B cell (primary cell): Measurements from ENCODE around the gene CARD10.

Experiments
- CTCF ChIP-seq: fragments of 200-600 bp; IDR thresholded peaks from one replicate; pipeline ENCODE4 v1.8.0; 2022; ENCODE audit warnings: antibody characterized with exemption, mild to moderate bottlenecking
- EZH2 ChIP-seq: IDR thresholded peaks from 2 replicates; pipeline ENCODE4 v1.6.1; 2012; ENCODE audit warnings: borderline replicate concordance, low read depth, mild to moderate bottlenecking, moderate library complexity, low read length; ENCODE audit not compliant: insufficient read depth, poor library complexity, severe bottlenecking

DNA sequence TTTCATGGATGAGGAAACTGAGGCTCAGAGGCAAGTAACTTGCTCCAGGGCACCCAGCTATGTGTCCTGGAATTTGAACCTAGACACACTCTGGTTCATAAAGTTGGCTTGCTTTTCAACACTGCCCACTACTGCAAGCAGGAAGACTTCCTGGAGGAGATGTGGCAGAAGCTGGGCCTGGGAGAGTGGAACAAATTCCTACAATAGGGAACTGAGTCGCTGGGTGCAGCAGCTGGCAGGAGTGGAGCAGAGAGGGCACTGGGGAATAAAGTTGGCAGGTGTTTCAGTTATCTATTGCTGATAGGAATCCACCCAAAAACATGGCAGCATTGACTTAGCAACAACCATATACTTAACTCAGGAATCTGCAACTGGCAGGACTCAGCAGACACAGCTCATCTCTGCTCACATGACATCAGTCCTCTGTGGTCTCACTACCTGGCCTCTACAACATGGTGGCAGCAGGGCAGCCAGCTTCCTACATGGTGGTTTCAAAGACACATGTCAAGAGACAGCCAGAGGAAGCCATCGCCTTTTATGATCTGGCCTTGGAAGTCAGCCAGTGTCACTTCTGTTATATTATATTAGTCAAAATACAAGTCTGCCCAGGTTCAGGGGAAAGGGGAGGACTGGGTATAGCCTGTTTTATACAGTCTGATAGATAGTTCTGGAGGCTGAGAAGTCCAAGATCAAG, 10.6 kb upstream of the CARD10 start:
- TF ChIP-seq CTCF (no peak), EZH2 (no peak)
